ENCODE measurements around the gene CIAO3. TPM values are rescaled to one million over a fixed set of nuclear protein-coding genes. Genes with fewer than 3 reads are reported as not detected.

Gene CIAO3
- total RNA-seq, 1 donor from 2014 or later = 46.0 TPM

- Mint-ChIP-seq H3K27ac (no peak overlapping the region), H3K9me3 (no peaks in the 10 kb centered on the region), H3K4me3 (no peak overlapping the region), H3K4me1 (no peaks in the 10 kb centered on the region), H3K36me3 (peaks cover 9% of the 10 kb centered on the region), H3K27me3 (ENCODE audit: low read depth) (peaks cover 1% of the 10 kb centered on the region)
- no peak for TF ChIP-seq CTCF (IDR thresholded peaks at IDR 0.05; ENCODE audit: unreplicated experiment)
- DNase-seq (ENCODE audit: low spot score in 2 of 2, unreplicated experiment in 2 of 2) = no peak
Measured at GRCh38 chr16:732936-733335, 7.9 kb downstream of the CIAO3 start.

GRCh38 chr16:732332-732731, 8.5 kb downstream of the CIAO3 start:
- Mint-ChIP-seq H3K9me3 (no peaks in the 10 kb centered on the region), H3K27ac (no peak overlapping the region), H3K4me3 (no peak overlapping the region), H3K27me3 (ENCODE audit: low read depth) (peaks cover 1% of the 10 kb centered on the region), H3K36me3 (peaks cover 6% of the 10 kb centered on the region), H3K4me1 (no peaks in the 10 kb centered on the region)
- no peak for DNase-seq (ENCODE audit: low spot score in 2 of 2, unreplicated experiment in 2 of 2)
- TF ChIP-seq CTCF (IDR thresholded peaks at IDR 0.05; ENCODE audit: unreplicated experiment) = no peak

- no peak for TF ChIP-seq CTCF (IDR thresholded peaks at IDR 0.05; ENCODE audit: unreplicated experiment)
- Mint-ChIP-seq H3K36me3 (peaks cover 6% of the 10 kb centered on the region), H3K27me3 (ENCODE audit: low read depth) (peaks cover 9% of the 10 kb centered on the region), H3K9me3 (no peaks in the 10 kb centered on the region), H3K4me1 (no peaks in the 10 kb centered on the region), H3K4me3 (no peak overlapping the region), H3K27ac (no peak overlapping the region)
- DNase-seq (ENCODE audit: low spot score in 2 of 2, unreplicated experiment in 2 of 2) = no peak
Measured at GRCh38 chr16:730666-731509, 9.9 kb downstream of the CIAO3 start.

GRCh38 chr16:729768-730665, 10.8 kb downstream of the CIAO3 start:
- peaks cover 1% of the 10 kb centered on the region for H3K36me3 Mint-ChIP-seq
- no peaks in the 10 kb centered on the region for H3K4me1 Mint-ChIP-seq

More at GRCh38 chr16:729768-730665, 10.8 kb downstream of the CIAO3 start:
- no peak for TF ChIP-seq CTCF (IDR thresholded peaks at IDR 0.05; ENCODE audit: unreplicated experiment)
- Mint-ChIP-seq H3K27ac (no peak overlapping the region), H3K27me3 (ENCODE audit: low read depth) (peaks cover 18% of the 10 kb centered on the region), H3K9me3 (no peaks in the 10 kb centered on the region), H3K4me3 (no peak overlapping the region)
- DNase-seq (ENCODE audit: low spot score in 2 of 2, unreplicated experiment in 2 of 2) = no peak

All from mesothelial cell of epicardium (in vitro differentiated cells).